ENCODE results near the gene LCE1E. TPM values are rescaled to one million over a fixed set of nuclear protein-coding genes. Genes with fewer than 3 reads are reported as not detected.

Gene LCE1E
- total RNA-seq, 1 donor from 2014 or later: not detected

DNA sequence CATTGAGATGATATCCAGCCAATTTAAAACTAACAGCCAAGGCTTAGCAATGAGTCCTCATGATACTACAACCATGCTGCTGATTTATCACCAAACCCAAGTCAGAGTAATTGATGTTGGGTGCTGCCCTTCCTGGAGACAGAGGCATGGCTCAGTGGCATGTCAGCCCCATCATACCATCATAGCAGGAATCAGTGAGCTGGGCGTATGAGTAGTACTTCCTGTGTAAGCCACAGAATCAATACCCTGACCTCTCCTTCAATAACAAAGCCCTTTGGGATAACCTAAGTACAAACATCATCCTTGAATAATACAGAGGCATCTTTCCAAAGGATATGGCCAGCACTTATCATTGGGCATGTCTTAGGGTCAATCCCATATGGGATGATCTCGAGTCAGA is 3.0 kb upstream of the LCE1E start:
- Histone ChIP-seq H4K20me1 (ENCODE audit: insufficient read depth, low read length) (no peaks in the 10 kb centered on the region), H3K4me3 (ENCODE audit: insufficient read depth, low read depth, low read length) (no peak overlapping the region), H2AFZ (ENCODE audit: low read depth, low read length) (no peak overlapping the region), H3K79me2 (ENCODE audit: insufficient read depth, low read length) (no peaks in the 10 kb centered on the region), H3K27ac (ENCODE audit: low read depth, low read length) (no peak overlapping the region), H3K4me2 (ENCODE audit: low read length) (no peak overlapping the region), H3K27me3 (ENCODE audit: insufficient read depth, low read length) (no peaks in the 10 kb centered on the region), H3K36me3 (ENCODE audit: insufficient read depth, low read length) (no peaks in the 10 kb centered on the region), H3K4me1 (ENCODE audit: insufficient read depth, low read length) (no peaks in the 10 kb centered on the region), H3K9ac (ENCODE audit: low read length) (no peak overlapping the region), H3K9me3 (ENCODE audit: insufficient read depth, low read depth, low read length) (no peaks in the 10 kb centered on the region)
- TF ChIP-seq EZH2 (IDR thresholded peaks at IDR 0.05; ENCODE audit: insufficient read depth, low read length): no peak
- no peak overlapping the region for H3K4me3 Mint-ChIP-seq (ENCODE audit: unreplicated experiment)
- H3K4me1 Mint-ChIP-seq (ENCODE audit: low read depth, unreplicated experiment): no peaks in the 10 kb centered on the region
- DNase-seq (ENCODE audit: low read depth) (no peak), FAIRE-seq (no peak)
- no peak overlapping the region for H3K27ac Mint-ChIP-seq (ENCODE audit: unreplicated experiment)
- no peaks in the 10 kb centered on the region for H3K9me3 Mint-ChIP-seq (ENCODE audit: unreplicated experiment)
- H3K36me3 Mint-ChIP-seq (ENCODE audit: low read depth, unreplicated experiment): no peaks in the 10 kb centered on the region
- no peaks in the 10 kb centered on the region for H3K27me3 Mint-ChIP-seq (ENCODE audit: low read depth, unreplicated experiment)

- no peaks in the 10 kb centered on the region for H3K36me3 ChIP-seq (ENCODE audit: insufficient read depth, low read length)
- FAIRE-seq: no peak
- H3K4me3 ChIP-seq (ENCODE audit: insufficient read depth, low read depth, low read length): no peak overlapping the region
- H2AFZ ChIP-seq (ENCODE audit: low read depth, low read length): no peak overlapping the region
- H3K9me3 ChIP-seq (ENCODE audit: insufficient read depth, low read depth, low read length): no peaks in the 10 kb centered on the region
- Mint-ChIP-seq H3K4me1 (ENCODE audit: low read depth, unreplicated experiment) (no peaks in the 10 kb centered on the region), H3K4me3 (ENCODE audit: unreplicated experiment) (no peak overlapping the region), H3K27ac (ENCODE audit: unreplicated experiment) (no peak overlapping the region), H3K9me3 (ENCODE audit: unreplicated experiment) (no peaks in the 10 kb centered on the region), H3K36me3 (ENCODE audit: low read depth, unreplicated experiment) (no peaks in the 10 kb centered on the region), H3K27me3 (ENCODE audit: low read depth, unreplicated experiment) (peaks cover 2% of the 10 kb centered on the region)
- H3K79me2 ChIP-seq (ENCODE audit: insufficient read depth, low read length): no peaks in the 10 kb centered on the region
- no peaks in the 10 kb centered on the region for H3K27me3 ChIP-seq (ENCODE audit: insufficient read depth, low read length)
- H3K27ac ChIP-seq (ENCODE audit: low read depth, low read length): no peak overlapping the region
- no peak overlapping the region for H3K9ac ChIP-seq (ENCODE audit: low read length)
- no peak for DNase-seq (ENCODE audit: low read depth)
- no peak overlapping the region for H3K4me2 ChIP-seq (ENCODE audit: low read length)
- H4K20me1 ChIP-seq (ENCODE audit: insufficient read depth, low read length): no peaks in the 10 kb centered on the region
- no peak for TF ChIP-seq EZH2 (IDR thresholded peaks at IDR 0.05; ENCODE audit: insufficient read depth, low read length)
- TF ChIP-seq CTCF (IDR thresholded peaks at IDR 0.05; ENCODE audit: insufficient read depth, low read depth, low read length): no peak
- H3K4me1 ChIP-seq (ENCODE audit: insufficient read depth, low read length): no peaks in the 10 kb centered on the region
Measured at GRCh38 chr1:152795686-152796085, 9.6 kb downstream of the LCE1E start.

GRCh38 chr1:152796421-152796820 is 10.4 kb downstream of the LCE1E start, which contains the start of gene LCE1D:
LCE1D (plus strand) TSS chr1:152796721; CDS start chr1:152797795, 1,074 bp downstream.
- Histone ChIP-seq H3K9me3 (ENCODE audit: insufficient read depth, low read depth, low read length) (no peaks in the 10 kb centered on the region), H2AFZ (ENCODE audit: low read depth, low read length) (no peak within 1 kb of the TSS), H3K36me3 (ENCODE audit: insufficient read depth, low read length) (no peaks in the 10 kb centered on the region), H3K4me2 (ENCODE audit: low read length) (no peak within 1 kb of the TSS), H3K27me3 (ENCODE audit: insufficient read depth, low read length) (no peaks in the 10 kb centered on the region), H3K4me3 (ENCODE audit: insufficient read depth, low read depth, low read length) (no peak within 1 kb of the TSS), H3K4me1 (ENCODE audit: insufficient read depth, low read length) (no peaks in the 10 kb centered on the region), H3K9ac (ENCODE audit: low read length) (no peak within 1 kb of the TSS), H3K79me2 (ENCODE audit: insufficient read depth, low read length) (no peaks in the 10 kb centered on the region), H3K27ac (ENCODE audit: low read depth, low read length) (no peak within 1 kb of the TSS), H4K20me1 (ENCODE audit: insufficient read depth, low read length) (no peaks in the 10 kb centered on the region)
- no peak for FAIRE-seq
- Mint-ChIP-seq H3K27ac (ENCODE audit: unreplicated experiment) (no peak within 1 kb of the TSS), H3K27me3 (ENCODE audit: low read depth, unreplicated experiment) (peaks cover 2% of the 10 kb centered on the region), H3K4me3 (ENCODE audit: unreplicated experiment) (no peak within 1 kb of the TSS), H3K4me1 (ENCODE audit: low read depth, unreplicated experiment) (no peaks in the 10 kb centered on the region), H3K36me3 (ENCODE audit: low read depth, unreplicated experiment) (no peaks in the 10 kb centered on the region), H3K9me3 (ENCODE audit: unreplicated experiment) (no peaks in the 10 kb centered on the region)
- no peak for TF ChIP-seq EZH2 (IDR thresholded peaks at IDR 0.05; ENCODE audit: insufficient read depth, low read length)
- no peak for TF ChIP-seq CTCF (IDR thresholded peaks at IDR 0.05; ENCODE audit: insufficient read depth, low read depth, low read length)
- DNase-seq (ENCODE audit: low read depth): no peak
